ENCODE data around the gene PGF.

Gene PGF

GRCh38 chr14:74978416-74978947 lies 23.1 kb upstream of the PGF start:
- DNase-seq (ENCODE audit: low spot score), result no peak

DNA sequence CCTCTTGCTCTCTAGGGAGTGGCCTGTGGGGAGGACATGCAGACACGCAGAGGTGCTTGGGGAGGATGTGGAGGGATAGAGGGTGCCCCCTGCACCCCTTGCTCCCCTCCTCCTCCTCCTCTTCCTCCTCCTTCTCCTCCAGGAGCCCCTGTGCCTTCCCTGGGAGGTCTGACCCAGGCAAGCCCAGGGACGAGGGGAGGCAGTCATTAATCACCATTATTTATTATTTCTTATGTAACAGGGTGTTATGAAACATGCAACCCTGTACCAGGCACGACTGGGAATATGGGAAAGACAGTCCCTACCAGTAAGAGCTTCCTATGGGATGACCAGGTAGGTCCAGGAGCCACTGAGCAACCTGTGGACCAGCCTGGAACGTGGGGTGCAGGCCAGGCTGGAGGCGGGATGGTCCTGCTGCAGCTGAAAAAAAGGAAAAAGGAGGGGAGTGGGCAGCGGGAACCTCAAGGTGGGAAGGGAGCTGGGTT lies 22.5 kb upstream of the PGF start:
- no peak for DNase-seq (ENCODE audit: low spot score)

DNA sequence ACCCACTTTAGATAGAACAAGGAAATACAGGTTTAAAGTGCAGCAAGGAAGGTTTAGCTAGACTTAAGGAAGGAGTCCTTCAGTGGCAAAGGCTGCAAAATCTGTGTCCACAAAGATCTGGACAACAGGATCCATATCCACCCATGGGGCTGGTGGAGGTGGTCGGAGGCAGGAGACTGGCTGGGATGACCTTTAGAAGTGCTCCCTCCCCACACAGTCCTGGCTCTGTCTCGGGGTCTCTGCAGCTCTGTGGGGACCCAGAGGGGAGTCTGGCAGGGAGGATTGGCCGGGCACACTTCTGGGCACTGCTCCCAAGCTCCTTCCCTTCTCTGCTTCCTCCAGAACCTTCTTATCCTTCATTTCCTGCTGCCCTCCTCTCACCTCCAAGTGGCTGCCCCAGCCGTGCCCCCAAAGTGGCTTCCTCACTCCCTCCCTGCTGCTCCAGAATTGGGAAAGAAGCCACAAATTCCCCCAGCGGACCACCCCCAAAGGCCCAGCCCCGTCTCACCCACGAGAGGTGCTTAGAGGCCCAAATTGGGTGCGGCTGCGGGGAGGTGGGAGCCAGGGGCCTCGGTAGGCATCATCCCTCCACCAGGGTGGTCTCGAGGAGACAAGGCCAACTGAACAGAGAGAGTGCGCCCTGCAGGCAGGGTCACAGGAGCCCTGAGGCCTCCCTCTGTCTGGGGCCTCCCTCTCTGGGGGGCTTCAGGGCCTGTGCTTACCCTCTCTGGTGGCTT lies 21.9 kb upstream of the PGF start:
- DNase-seq (ENCODE audit: low spot score), result no peak

GRCh38 chr14:74976264-74977113 lies 21.1 kb upstream of the PGF start:
- no peak for DNase-seq (ENCODE audit: low spot score)

DNA sequence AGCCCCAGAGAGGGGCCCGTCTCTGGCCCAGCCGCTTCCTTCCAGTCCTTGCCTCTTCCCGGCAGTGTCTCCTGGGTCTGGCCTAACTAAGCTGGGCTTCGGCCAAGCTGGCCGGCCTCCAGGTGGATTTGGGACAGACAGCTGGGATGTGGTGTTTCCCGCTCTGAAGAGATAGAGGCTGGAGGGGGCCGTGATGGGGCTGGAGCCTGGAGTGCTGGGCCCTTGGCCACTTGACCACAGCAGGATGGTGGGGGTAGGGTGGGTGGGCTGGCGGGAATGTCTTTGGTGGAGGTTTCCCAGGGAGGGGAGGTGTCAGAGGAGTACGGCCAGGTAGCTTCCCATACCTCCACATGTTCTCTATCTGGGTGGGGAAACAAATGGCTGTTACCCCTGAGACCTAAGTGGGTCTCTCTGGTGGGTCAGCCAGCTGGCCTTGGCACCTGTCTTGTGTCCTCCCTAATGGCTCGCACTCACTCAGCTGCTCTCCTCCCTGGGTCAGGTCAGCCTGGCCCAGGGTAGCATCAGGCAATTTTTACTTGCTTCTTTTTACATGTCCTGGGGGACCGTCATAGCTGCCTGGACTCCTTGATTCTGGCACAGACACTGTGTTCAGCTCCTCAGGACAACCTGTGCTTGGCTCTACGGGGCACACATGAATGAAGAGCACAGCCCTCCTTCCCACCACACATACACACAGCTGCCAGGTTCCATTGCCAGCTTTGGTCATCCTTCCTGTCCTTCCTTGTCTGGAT lies 19.8 kb upstream of the PGF start:
- DNase-seq (ENCODE audit: low spot score), result no peak

DNA sequence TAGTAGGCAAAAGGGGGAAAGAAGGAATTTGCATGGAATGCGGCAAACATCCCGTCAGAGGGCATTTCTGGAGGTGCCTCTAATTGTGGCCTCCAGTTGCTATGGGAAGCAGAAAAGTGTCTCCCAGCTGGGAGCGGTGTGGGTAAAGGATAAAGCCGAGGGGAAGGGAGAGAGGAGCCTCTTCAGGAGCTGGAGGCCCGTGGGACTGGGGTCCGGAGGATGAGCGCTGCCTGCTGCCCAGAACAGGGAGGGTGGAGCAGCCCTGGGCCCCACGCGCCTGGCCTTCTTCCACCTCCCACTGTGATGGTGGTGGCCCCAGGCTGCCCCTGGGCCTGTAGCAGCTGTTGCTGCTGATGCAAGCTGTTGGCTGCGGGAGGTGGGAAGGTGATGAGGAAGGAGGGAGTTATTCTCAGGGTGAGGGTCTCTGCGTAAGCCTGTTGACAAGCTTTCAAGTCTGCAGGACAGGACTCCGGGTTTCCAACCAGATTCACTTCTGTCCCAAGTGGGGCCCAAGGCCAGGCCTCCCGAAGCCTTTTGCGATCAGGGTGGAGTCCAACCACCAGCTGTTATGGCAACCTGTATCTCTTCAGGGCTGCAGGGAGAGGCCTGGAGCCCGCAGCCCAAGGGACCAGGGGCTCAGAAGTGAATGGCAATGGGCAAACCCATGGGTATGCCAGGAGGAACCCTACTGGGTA lies 19.1 kb upstream of the PGF start:
- DNase-seq (ENCODE audit: low spot score), result no peak

DNA sequence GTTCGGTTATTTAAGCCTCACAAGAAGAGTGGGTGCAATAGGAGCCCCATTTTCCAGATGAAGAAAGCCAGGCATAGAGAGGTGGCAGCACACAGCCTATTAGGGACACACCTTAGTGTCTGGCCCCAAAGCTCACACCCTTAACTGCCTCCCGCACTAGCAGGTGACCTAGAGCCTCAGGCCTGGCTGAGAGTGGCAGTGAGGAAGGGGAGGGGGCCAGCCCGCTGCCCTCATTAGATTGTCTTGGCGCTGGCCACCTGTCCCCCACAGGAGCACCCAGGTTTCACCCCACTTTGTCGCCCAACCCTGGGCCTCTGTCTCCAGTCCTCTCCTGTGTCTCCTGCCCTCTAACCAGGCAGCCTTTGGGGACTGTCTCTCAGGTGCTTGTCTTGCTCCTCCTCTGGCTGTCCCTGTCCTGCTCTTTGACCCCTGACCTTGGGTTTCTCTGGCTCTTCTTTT lies 18.5 kb upstream of the PGF start:
- no peak for DNase-seq (ENCODE audit: low spot score)

DNA sequence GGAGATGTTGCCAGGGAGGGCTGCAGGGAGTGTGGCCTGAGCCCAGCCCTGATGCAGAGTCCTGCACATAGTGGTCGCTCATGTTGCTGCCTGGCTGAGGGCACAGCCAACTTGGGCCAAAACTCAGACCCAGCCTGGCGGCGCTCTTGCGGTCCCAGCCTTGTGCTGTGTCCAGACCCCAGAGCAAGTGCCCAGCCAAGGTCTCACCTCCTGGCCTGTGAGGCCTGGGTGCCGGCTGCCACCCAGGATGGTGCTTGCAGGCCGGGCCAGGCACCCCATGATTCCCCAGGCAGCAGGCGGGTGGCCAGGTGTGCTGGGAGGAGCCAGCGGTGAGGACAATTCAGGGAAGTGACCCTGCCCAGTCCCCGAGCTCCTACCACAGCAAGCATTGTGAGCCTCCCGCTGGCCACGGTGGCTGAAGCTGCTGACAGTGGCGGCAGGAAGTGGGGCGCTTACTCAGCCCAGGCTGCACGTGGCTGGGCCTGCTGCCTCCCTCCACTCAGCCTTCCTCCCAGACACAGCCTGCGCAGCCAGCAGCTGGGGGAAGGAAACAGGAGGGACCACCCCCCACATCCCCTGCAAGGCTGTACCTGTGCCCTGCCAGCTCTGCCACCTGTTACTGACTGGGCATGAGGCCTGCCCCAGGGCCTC lies 17.7 kb upstream of the PGF start:
- DNase-seq (ENCODE audit: low spot score), result no peak

DNA sequence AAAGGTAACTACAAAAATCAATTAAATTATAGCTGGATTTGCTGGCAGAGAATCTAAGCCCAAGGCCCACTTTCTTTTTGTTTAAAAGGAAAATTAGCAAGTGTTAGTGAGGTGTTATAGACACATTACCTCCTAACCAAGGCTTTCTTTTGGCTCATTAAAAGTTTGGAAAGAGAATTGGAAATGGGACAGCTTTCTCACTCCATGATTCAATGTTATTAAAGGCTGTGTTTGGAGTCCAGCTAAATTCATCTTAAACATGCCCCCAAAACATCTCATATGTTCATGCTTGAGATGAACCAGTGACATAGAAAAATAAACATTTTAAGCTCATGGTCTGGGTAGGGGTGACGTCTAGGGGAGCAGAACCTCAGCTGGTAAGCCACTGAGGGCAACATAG lies 13.4 kb upstream of the PGF start:
- DNase-seq (ENCODE audit: low spot score), result no peak

DNA sequence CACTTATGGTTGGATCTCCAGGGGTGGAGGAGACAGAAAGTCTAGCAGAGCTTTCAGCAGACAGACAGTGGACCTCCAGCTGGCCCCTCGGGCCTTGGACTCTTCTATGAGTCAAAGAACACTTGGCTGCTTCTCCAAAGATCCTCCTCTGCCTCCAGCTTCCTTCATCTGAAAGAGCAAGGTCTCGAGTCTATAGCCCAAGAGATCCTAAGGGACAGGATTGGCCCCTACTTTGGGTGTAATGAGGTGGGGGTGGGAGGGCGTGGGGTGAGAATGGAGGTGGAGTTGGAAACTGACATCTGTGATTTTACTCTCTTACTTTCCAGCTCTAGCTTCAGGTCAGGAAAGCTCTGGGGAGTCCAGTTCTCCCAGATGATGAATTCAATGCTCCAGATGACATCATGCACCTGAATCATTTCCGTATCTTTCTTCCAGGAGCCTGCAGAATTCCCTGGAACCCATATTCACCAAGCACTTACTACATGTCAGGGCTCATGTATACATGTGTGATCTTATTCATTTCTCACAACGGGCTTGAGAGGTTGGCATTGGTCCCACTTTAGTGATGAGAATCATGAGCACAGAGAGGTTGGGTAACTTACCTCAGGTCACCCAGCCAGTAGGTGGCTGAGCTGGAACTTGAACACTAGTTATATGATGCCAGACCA lies 10.2 kb upstream of the PGF start:
- DNase-seq (ENCODE audit: low spot score), result no peak

DNA sequence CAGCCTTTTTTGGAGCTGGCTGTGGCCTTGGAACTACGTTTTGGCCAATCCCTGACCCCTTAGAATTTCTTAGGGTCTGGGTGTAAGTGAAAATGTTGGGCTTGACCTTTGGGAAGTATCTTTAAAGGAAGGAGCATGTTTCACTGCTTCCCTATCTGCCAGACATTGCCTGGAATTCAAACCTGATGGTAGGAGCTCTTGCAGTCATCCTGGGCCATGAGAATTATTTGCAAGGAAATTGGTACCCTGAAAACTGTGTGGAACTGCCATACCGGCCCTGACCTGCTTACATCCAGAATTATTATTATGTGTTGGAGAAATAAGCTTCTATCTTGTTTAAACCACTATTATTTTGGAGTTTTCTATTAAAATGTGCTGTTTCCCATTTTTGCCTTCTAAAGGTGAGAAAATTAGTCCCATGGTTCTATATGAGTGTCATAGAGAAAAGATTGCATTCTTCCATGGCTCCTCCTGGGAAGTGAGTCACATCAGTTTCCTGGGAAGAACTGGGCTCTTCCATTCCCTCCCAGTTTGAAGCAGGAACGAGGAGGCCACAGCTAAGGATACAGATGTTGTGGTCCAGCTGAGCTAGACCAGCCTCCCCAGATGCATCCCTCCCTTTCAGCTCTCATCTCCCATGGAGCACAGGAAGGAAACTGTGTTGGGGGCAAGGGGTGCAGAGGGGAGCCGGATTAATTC lies 9.5 kb upstream of the PGF start:
- no peak for DNase-seq (ENCODE audit: low spot score)

DNA sequence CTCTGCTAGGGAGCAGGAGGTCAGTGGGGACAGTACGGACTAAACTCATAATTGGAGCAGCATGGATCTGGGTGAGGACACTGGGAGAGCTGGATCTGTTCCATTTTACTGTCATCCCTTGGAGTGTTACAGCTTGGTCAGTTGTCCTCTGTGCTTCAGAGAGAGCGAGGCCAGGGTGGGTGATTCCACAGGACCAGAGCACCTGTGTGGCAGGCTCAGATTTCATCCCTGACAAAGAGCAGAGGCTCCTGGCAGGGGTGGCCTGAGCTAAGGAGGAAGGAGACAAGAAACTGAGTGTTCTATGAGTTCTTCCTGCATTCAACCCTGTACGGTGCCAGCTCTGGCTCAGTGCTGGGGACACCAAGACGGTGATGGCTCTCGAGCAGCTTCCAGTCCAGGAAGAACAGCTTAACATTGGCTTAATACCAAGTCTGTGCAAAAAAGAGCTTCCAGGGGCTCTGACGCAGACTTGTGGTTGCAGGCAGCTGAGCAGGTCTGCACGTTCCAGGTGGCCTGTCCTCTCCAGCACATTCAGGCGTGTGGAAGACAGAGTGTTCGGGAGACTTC lies 8.4 kb upstream of the PGF start:
- no peak for DNase-seq (ENCODE audit: low spot score)

DNA sequence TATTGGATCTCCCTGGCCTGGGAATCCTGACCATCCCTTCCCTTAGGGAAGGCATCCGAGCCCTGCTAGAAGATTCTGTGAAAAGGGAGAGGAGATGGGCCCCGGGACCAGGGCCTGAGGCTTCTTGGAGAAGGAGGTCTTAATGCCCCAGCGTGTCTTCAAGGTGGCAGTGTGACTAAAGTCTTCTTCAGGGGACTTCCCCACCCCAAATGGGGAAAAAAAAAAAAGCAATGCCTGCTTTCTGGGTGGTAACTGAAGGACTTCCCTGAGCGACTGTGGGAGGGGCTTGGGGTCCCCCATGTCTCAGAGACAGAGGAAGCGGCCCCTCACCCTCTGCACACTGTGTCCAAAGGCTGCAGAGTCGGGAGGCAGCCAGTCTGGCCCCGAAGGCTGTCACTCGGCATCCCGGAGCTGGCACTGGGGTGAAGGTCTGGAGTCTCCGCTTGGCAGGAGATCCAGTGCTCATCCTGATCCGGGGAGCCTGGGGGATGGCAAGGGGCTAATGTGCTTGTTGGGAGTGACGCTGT lies 7.8 kb upstream of the PGF start:
- DNase-seq (ENCODE audit: low spot score), result no peak

- DNase-seq (ENCODE audit: low spot score), result no peak
Measured at GRCh38 chr14:74962493-74962892, 7.1 kb upstream of the PGF start.

DNA sequence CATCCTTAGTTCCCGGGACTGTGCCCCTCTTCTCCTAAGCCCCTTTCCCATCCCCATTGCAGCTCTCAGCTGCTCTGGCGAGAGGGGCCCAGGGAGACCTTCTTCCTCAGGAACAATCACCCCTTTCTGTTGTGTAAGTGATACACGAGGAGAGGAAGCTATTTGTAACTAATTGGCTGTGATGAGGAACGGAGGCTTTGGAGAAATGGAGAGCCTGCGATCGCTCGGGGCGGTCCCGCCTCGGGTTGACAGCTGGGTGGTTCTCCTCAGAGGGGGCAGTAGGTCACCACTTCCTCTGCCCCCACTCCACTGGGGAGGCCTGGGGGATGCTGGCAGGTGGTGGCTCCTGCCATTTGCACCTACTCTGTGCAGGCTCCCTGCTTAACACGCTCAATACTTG lies 6.6 kb upstream of the PGF start:
- DNase-seq (ENCODE audit: low spot score), result no peak

DNA sequence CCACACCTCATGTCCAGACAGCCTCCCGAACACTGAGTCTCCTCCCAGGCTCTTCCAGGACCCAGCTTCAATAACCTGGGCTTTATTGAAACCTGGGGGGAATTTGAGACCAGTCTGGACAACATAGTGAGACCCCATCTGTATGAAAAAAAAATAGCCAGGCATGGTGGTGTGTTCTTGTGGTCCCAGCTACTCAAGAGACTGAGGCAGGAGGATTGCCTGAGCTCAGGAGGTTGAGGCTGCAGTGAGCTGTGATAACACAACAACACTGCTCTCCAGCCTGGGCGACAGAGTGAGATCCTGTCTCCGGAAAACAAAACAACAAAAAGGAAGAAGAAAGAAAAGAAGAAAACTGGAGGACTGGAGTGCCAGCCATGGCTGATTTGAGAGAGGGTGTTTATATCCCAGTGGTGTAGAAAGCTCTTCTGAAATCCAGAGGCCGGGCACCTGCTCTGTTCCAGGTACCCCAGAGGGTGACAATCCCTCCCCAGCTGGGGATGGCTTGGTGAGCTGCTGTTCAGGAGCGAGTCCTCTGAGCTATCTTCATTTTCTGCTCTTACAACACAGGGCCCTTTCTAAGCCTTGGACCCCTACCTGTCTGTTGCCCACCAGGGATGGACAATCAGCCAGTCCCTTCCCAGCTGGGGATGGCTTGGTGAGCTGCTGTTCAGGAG lies 6.0 kb upstream of the PGF start:
- no peak for DNase-seq (ENCODE audit: low spot score)

DNA sequence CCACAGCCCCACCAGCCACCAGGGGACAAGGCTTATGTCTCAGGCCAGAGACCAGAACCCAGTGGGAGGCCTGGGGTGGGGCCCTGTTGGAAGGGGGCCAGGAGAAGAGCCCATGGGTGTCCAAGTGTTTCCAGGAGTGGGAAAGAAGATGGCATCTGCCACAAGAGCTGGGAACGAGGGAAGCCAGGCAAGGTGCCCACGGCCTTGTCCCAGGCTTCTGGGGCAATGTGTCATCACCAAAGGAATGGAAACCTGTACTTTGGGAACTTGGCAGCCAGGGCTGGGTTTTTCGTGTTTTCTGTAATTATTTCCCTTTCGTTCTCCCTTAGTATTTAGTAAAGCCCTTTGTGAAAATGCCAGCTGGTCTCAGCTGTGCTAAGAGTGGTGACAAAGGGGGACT lies 5.3 kb upstream of the PGF start:
- no peak for DNase-seq (ENCODE audit: low spot score)

DNA sequence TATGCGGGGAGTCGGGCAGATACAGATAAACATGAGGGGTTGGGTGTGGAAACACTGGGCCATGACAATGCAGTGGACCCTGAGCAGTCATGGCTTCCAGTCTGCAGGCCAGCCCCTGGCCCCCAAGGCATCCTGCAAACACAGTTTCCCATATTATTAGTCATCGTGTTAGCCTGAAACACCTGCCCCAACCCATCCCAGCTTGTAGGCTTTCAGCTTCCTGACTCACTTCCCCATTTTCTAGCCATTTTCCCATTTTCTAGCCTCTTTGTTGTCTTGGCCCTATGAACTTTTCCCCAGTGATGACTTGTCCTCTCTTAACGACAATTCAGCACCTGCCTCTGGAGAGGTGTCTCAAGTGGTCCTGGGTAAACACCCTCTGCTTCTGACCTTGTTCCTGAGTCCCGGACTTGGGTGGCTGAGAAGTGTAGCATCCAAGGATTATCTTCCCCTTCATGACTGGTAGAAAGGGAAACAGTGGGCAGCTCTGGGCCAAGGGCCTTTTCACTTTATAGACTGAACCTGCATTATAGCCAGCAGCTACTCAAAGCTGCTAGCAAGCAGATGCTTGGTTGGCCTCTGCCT lies 4.3 kb upstream of the PGF start:
- no peak for DNase-seq (ENCODE audit: low spot score)
